K562 (cell line): ENCODE results near the gene MEIG1. TPM values are rescaled to one million over a fixed set of nuclear protein-coding genes. Genes with fewer than 3 reads are reported as not detected.
"Not testable (repeated sequence)": the region's sequence is repeated elsewhere in the genome, so short reads cannot be mapped to it uniquely, and the experiment has no call there.

Experiments
- ATAC-seq: fragments of 200-7000 bp; cut with Tn5 transposase; 3 replicates; pipeline ENCODE4 v1.9.1; 2020; ENCODE audit warnings: moderate library complexity
- BruUV-seq: library from RNA; stranded (reverse); fragments of 400-500 nt; replicated peaks from 2 replicates; lab custom pipeline; 2021; lab: Mats Ljungman, UMichigan
- CTCF ChIA-PET: fragments of 300-600 bp; formaldehyde crosslinking; extraction: SDS; loops from one replicate; lab custom pipeline; 2021; ENCODE audit warnings: low intra/inter-chr PET ratio; lab: Yijun Ruan, JAX
- POLR2A ChIA-PET: fragments of 300-600, 350-650 bp; sonication (Branson Sonifier 250); formaldehyde crosslinking; extraction: SDS; loops from one replicate; lab custom pipeline; 2021; ENCODE audit warnings: antibody characterized with exemption, inconsistent platforms; lab: Yijun Ruan, JAX
- DNase-seq, 4 experiments: peaks; one replicate each; pipeline versions ENCODE4 v3.0.0 to v3.0.0-alpha.2; 2011 to 2018; ENCODE audit warnings: low spot score in 3 of 4, mixed read lengths in 3 of 4; ENCODE audit errors: extremely low read depth in 1 of 4
- FAIRE-seq: peaks from 2 replicates; lab custom pipeline; 2011; peaks lifted over from hg19 to GRCh38; lab: Jason Lieb, UNC
- H2AFZ ChIP-seq: 2 replicates; pipeline ENCODE4 v1.6.0; 2011; ENCODE audit warnings: low read depth, low read length, control low read depth, inconsistent platforms
- H3K27ac ChIP-seq: fragments of 200-600 bp; 3 replicates; pipeline ENCODE4 v1.8.0; 2011; ENCODE audit warnings: low read depth, mild to moderate bottlenecking, control low read depth, inconsistent platforms, low read length, moderate library complexity, mixed read lengths; ENCODE audit errors: extremely low read depth
- H3K27me3 ChIP-seq, 2 experiments: fragments of 300-600 bp in 1 of 2; 2 replicates in 1 of 2; 3 replicates in 1 of 2; pipeline versions ENCODE4 v1.6.0 to v1.8.0; 2011; ENCODE audit warnings: inconsistent platforms in 2 of 2, low read length in 2 of 2, mild to moderate bottlenecking in 1 of 2, mixed read lengths in 1 of 2, moderate library complexity in 1 of 2; ENCODE audit not compliant: control insufficient read depth in 2 of 2, insufficient read depth in 2 of 2
- H3K36me3 ChIP-seq: fragments of 300-600 bp; 3 replicates; pipeline ENCODE4 v1.8.0; 2011; ENCODE audit warnings: mild to moderate bottlenecking, low read length, inconsistent platforms; ENCODE audit not compliant: control insufficient read depth, insufficient read depth
- H3K4me1 ChIP-seq, 2 experiments: fragments of 200-600 bp in 1 of 2; replicated peaks in 1 of 2; 2 replicates in 1 of 2; 3 replicates in 1 of 2; pipeline versions ENCODE4 v1.5.1 to v1.8.0; 2011; ENCODE audit warnings: inconsistent platforms in 2 of 2, low read length in 2 of 2, mild to moderate bottlenecking in 1 of 2, mixed read lengths in 1 of 2, moderate library complexity in 1 of 2; ENCODE audit not compliant: control insufficient read depth in 2 of 2, insufficient read depth in 2 of 2
- H3K4me2 ChIP-seq: 2 replicates; pipeline ENCODE4 v1.6.1; 2011; ENCODE audit warnings: low read length, control low read depth, inconsistent platforms, mixed read lengths; ENCODE audit not compliant: insufficient read depth
- H3K4me3 ChIP-seq: fragments of 200-600 bp; sonication (generic), shearing (Covaris generic); 2 replicates; pipeline ENCODE4 v1.5.1; 2016; ENCODE audit warnings: control low read depth, inconsistent platforms
- H3K79me2 ChIP-seq: fragments of 200-600 bp; 3 replicates; pipeline ENCODE4 v1.8.0; 2011; ENCODE audit warnings: low read length, inconsistent platforms; ENCODE audit not compliant: control insufficient read depth, insufficient read depth
- H3K9ac ChIP-seq, 2 experiments: 2 replicates each; pipeline versions ENCODE4 v1.6.0 to v1.6.1; 2011; ENCODE audit warnings: low read depth in 2 of 2, low read length in 2 of 2, control low read depth in 1 of 2, inconsistent platforms in 1 of 2, mild to moderate bottlenecking in 1 of 2, mixed read lengths in 1 of 2; ENCODE audit not compliant: insufficient read depth in 1 of 2
- H3K9me1 ChIP-seq: one replicate; pipeline ENCODE4 v1.6.0; 2011; ENCODE audit warnings: inconsistent platforms, mild to moderate bottlenecking, low read length, moderate library complexity; ENCODE audit not compliant: control insufficient read depth, insufficient read depth
- H3K9me3 ChIP-seq: replicated peaks from 2 replicates; pipeline ENCODE4 v1.5.1; 2011; ENCODE audit warnings: low read depth, low read length, inconsistent platforms; ENCODE audit not compliant: control insufficient read depth, insufficient read depth
- H4K20me1 ChIP-seq: replicated peaks from 2 replicates; pipeline ENCODE4 v1.6.1; 2011; ENCODE audit warnings: low read length, inconsistent platforms, mixed read lengths; ENCODE audit not compliant: control insufficient read depth, insufficient read depth
- ELF1 ChIP-seq: fragments of 200-800 bp; sonication (Bioruptor generic); IDR thresholded peaks from 2 replicates; pipeline ENCODE4 v1.6.1; 2016; ENCODE audit warnings: missing genetic modification characterization, missing compliant biosample characterization
- FOSL1 ChIP-seq: fragments of 200-800 bp; sonication (Bioruptor generic); conservative IDR thresholded peaks from 2 replicates; pipeline ENCODE4 v1.6.1; 2016; ENCODE audit warnings: missing genetic modification characterization, missing compliant biosample characterization
- JUND ChIP-seq, 2 experiments: IDR thresholded peaks; 2 replicates in 1 of 2; 3 replicates in 1 of 2; pipeline ENCODE4 v1.6.1; 2011; ENCODE audit warnings: borderline replicate concordance in 2 of 2, low read depth in 2 of 2, low read length in 2 of 2, improper control_type of control experiment in 1 of 2, missing biosample characterization in 1 of 2, missing genetic modification characterization in 1 of 2, missing genetic modification reagents in 1 of 2
- NR2C1 ChIP-seq, 2 experiments: fragments of 450-650 bp; IDR thresholded peaks; 2 replicates each; pipeline ENCODE4 v1.6.1; 2017; ENCODE audit warnings: mild to moderate bottlenecking in 2 of 2, antibody characterized with exemption in 1 of 2, inconsistent platforms in 1 of 2, missing compliant biosample characterization in 1 of 2, missing genetic modification characterization in 1 of 2
- NR2C2 ChIP-seq, 2 experiments: fragments of 200-800 bp in 1 of 2; sonication (Bioruptor generic) in 1 of 2; sonication (generic) in 1 of 2; formaldehyde crosslinking in 1 of 2; IDR thresholded peaks; 2 replicates each; pipeline versions ENCODE4 v1.6.1 to v1.8.0; 2016 to 2022; ENCODE audit warnings: mild to moderate bottlenecking in 1 of 2, missing compliant biosample characterization in 1 of 2, missing genetic modification characterization in 1 of 2, missing genetic modification reagents in 1 of 2
- ZNF175 ChIP-seq: fragments of 200-800 bp; sonication (Bioruptor generic); IDR thresholded peaks from 2 replicates; pipeline ENCODE4 v1.6.1; 2016; ENCODE audit warnings: low read depth, mild to moderate bottlenecking, missing genetic modification characterization, missing compliant biosample characterization
- ZNF584 ChIP-seq: fragments of 200-800 bp; sonication (Bioruptor generic); IDR thresholded peaks from 2 replicates; pipeline ENCODE4 v1.6.1; 2016; ENCODE audit warnings: low read depth, mild to moderate bottlenecking, missing genetic modification characterization, missing compliant biosample characterization
- WGBS: fragments of 100-300 bp; shearing (Covaris generic); methylation state at CpG from one replicate; pipeline ENCODE4 v1.1.6; 2016; ENCODE audit warnings: low coverage, mixed read lengths; ENCODE audit not compliant: insufficient coverage; ENCODE audit errors: missing lambda C conversion rate; 5-methylcytosine and 5-hydroxymethylcytosine counted together
- in situ Hi-C: fragments of 300-500 bp; cut with MboI; formaldehyde crosslinking; loops from 4 replicates; pipeline ENCODE4 v1.15.0; 2018; ENCODE audit warnings: inconsistent platforms, mixed read lengths
- intact Hi-C: fragments of 100-400 bp; cut with micrococcal nuclease; formaldehyde crosslinking; loops from 2 replicates; pipeline ENCODE4 v1.14.2; 2022
- polyA plus RNA-seq, 8 experiments: library from polyadenylated mRNA; depleted of rRNA in 4 of 8; stranded (reverse) in 5 of 8; unstranded in 3 of 8; fragments of >200 nt; fragmentation: Nextera tagmentation in 2 of 8; fragmentation: Illumina TruSeq in 1 of 8; extraction: Ambion mirVana in 2 of 8; extraction: Trizol in 1 of 8; gene quantifications; 2 replicates each; pipeline versions ENCODE4 v1.2.1 to v1.2.3, GENCODE V29; 2011 to 2014; ENCODE audit warnings: inconsistent platforms in 1 of 8, missing spikeins in 1 of 8
- total RNA-seq, 7 experiments: library from RNA; depleted of rRNA in 6 of 7; stranded (reverse); fragments of >200 nt in 6 of 7; fragmentation: Illumina TruSeq in 2 of 7; extraction: Trizol in 2 of 7; gene quantifications; 2 replicates each; pipeline versions ENCODE4 v1.2.1 to v1.2.3, GENCODE V29; 2011 to 2021; ENCODE audit warnings: low replicate concordance in 1 of 7
- TF ChIP-seq, protein P1 (sequence below): fragments of 450-650 bp; IDR thresholded peaks from 2 replicates; pipeline ENCODE4 v1.6.1; 2016
- TF ChIP-seq, protein P2 (sequence below): fragments of 450-650 bp; IDR thresholded peaks from 2 replicates; pipeline ENCODE4 v1.6.1; 2017; ENCODE audit warnings: antibody characterized with exemption, mild to moderate bottlenecking
- TF ChIP-seq, protein P3 (sequence below), 2 experiments: fragments of 450-650 bp in 1 of 2; sonication (generic) in 1 of 2; formaldehyde crosslinking in 1 of 2; IDR thresholded peaks in 1 of 2; conservative IDR thresholded peaks in 1 of 2; 2 replicates each; pipeline versions ENCODE4 v1.6.1 to v1.8.1; 2016 to 2023; ENCODE audit warnings: mild to moderate bottlenecking in 2 of 2, moderate library complexity in 2 of 2, inconsistent platforms in 1 of 2, missing genetic modification reagents in 1 of 2
- TF ChIP-seq, protein P4 (sequence below): fragments of 200-800 bp; sonication (Bioruptor generic); IDR thresholded peaks from 2 replicates; pipeline ENCODE4 v1.6.1; 2017; ENCODE audit warnings: missing genetic modification characterization, missing compliant biosample characterization

Gene MEIG1
- total and polyA plus RNA-seq, 9 of the 15 experiments (the other 6 are each of a cell fraction or from before 2014, with no cell fraction given), result 0.19 to 1.7 (median 0.54) TPM; not detected in 3

DNA sequence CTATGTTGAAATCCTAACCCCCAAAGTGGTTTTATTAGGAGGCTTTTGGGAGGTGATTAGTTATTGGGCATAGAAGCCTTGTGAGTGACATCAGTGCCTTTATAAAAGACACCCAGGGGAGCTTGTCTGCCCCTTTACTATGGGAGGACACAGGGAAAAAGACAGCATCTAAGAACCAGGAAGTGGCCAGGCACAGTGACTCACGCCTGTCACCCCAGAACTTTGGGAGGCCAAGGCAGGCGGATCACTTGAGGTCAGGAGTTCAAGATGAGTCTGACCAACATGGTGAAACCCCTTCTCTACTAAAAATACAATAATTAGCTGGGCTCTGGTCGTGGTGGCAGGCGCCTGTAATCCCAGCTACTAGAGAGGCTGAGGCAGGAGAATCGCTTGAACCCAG lies 20.2 kb upstream of the MEIG1 start:
- FAIRE-seq (peak; percentile 76), ATAC-seq (peak; percentile 70), DNase-seq (peak in 1 of 4 experiments; percentile 62)
- H3K9me1 ChIP-seq; H3K9ac ChIP-seq; in situ Hi-C loops; H3K4me3 ChIP-seq; BruUV-seq; H3K79me2 ChIP-seq; H3K9me3 ChIP-seq; intact Hi-C loops; H3K4me2 ChIP-seq; H3K4me1 ChIP-seq; CTCF ChIA-PET; H3K27me3 ChIP-seq; H4K20me1 ChIP-seq; TF ChIP-seq JUND (tag; IDR thresholded peaks at IDR 0.05; ENCODE audit: borderline replicate concordance, low read depth, low read length); NR2C1 (IDR thresholded peaks at IDR 0.05); NR2C2 (CRISPR knock-in tag; IDR thresholded peaks at IDR 0.05): not testable (repeated sequence)
- POLR2A ChIA-PET, result interaction anchor here (1.2 kb wide), 1 partner anchor 16 kb away, joined by 3 read pairs; no protein-coding TSS in a partner anchor
- 13% methylated on average over 2 of the region's 5 CpGs for WGBS
- Histone ChIP-seq H2AFZ (0 out of 2 replicates have a peak overlapping the region, but pooled peaks have one; percentile 40), H3K36me3 (peaks cover 46% of the 10 kb centered on the region), H3K27ac (peak overlapping the region; percentile 43; the same call in 1 of the 3 replicates)
- TF ChIP-seq, protein P1, sequence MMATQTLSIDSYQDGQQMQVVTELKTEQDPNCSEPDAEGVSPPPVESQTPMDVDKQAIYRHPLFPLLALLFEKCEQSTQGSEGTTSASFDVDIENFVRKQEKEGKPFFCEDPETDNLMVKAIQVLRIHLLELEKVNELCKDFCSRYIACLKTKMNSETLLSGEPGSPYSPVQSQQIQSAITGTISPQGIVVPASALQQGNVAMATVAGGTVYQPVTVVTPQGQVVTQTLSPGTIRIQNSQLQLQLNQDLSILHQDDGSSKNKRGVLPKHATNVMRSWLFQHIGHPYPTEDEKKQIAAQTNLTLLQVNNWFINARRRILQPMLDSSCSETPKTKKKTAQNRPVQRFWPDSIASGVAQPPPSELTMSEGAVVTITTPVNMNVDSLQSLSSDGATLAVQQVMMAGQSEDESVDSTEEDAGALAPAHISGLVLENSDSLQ, result peak; percentile 24; the same call in 1 of the 2 replicates
- TF ChIP-seq ZNF175 (CRISPR knock-in tag) (0 out of 2 replicates have a peak, but pooled peaks have one; percentile 33), JUND (IDR thresholded peaks at IDR 0.05; ENCODE audit: borderline replicate concordance, low read depth, low read length) (peak; percentile 53), NR2C1 (tag; IDR thresholded peaks at IDR 0.05) (0 out of 2 replicates have a peak, but pooled peaks have one; percentile 25), ELF1 (tag) (peak; percentile 38; the same call in 1 of the 2 replicates), FOSL1 (tag) (peak; percentile 82), ZNF584 (CRISPR knock-in tag) (0 out of 2 replicates have a peak, but pooled peaks have one; percentile 42), NR2C2 (tag; IDR thresholded peaks at IDR 0.05) (peak; percentile 60; the same call in 1 of the 2 replicates)
- TF ChIP-seq, protein P2, sequence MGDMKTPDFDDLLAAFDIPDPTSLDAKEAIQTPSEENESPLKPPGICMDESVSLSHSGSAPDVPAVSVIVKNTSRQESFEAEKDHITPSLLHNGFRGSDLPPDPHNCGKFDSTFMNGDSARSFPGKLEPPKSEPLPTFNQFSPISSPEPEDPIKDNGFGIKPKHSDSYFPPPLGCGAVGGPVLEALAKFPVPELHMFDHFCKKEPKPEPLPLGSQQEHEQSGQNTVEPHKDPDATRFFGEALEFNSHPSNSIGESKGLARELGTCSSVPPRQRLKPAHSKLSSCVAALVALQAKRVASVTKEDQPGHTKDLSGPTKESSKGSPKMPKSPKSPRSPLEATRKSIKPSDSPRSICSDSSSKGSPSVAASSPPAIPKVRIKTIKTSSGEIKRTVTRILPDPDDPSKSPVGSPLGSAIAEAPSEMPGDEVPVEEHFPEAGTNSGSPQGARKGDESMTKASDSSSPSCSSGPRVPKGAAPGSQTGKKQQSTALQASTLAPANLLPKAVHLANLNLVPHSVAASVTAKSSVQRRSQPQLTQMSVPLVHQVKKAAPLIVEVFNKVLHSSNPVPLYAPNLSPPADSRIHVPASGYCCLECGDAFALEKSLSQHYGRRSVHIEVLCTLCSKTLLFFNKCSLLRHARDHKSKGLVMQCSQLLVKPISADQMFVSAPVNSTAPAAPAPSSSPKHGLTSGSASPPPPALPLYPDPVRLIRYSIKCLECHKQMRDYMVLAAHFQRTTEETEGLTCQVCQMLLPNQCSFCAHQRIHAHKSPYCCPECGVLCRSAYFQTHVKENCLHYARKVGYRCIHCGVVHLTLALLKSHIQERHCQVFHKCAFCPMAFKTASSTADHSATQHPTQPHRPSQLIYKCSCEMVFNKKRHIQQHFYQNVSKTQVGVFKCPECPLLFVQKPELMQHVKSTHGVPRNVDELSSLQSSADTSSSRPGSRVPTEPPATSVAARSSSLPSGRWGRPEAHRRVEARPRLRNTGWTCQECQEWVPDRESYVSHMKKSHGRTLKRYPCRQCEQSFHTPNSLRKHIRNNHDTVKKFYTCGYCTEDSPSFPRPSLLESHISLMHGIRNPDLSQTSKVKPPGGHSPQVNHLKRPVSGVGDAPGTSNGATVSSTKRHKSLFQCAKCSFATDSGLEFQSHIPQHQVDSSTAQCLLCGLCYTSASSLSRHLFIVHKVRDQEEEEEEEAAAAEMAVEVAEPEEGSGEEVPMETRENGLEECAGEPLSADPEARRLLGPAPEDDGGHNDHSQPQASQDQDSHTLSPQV, result peak; percentile 27; the same call in 1 of the 2 replicates
- TF ChIP-seq, protein P3, sequence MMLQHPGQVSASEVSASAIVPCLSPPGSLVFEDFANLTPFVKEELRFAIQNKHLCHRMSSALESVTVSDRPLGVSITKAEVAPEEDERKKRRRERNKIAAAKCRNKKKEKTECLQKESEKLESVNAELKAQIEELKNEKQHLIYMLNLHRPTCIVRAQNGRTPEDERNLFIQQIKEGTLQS (IDR thresholded peaks at IDR 0.05), result peak; percentile 52
- TF ChIP-seq, protein P3 (CRISPR knock-in tag; conservative IDR thresholded peaks at IDR 0.05), result not testable (repeated sequence)
- TF ChIP-seq, protein P4, sequence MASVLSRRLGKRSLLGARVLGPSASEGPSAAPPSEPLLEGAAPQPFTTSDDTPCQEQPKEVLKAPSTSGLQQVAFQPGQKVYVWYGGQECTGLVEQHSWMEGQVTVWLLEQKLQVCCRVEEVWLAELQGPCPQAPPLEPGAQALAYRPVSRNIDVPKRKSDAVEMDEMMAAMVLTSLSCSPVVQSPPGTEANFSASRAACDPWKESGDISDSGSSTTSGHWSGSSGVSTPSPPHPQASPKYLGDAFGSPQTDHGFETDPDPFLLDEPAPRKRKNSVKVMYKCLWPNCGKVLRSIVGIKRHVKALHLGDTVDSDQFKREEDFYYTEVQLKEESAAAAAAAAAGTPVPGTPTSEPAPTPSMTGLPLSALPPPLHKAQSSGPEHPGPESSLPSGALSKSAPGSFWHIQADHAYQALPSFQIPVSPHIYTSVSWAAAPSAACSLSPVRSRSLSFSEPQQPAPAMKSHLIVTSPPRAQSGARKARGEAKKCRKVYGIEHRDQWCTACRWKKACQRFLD (CRISPR knock-in tag), result 0 out of 2 replicates have a peak, but pooled peaks have one; percentile 30
